ENCODE data around the gene PGP. TPM values are rescaled to one million over a fixed set of nuclear protein-coding genes. Genes with fewer than 3 reads are reported as not detected.
"Not testable (repeated sequence)": the region's sequence is repeated elsewhere in the genome, so short reads cannot be mapped to it uniquely, and the experiment has no call there.

PGP gene
- total RNA-seq, 1 donor from 2014 or later = 16.8 TPM

- peaks cover 4% of the 10 kb centered on the region for H3K27me3 Mint-ChIP-seq (ENCODE audit: low read depth)
- TF ChIP-seq, protein P1, sequence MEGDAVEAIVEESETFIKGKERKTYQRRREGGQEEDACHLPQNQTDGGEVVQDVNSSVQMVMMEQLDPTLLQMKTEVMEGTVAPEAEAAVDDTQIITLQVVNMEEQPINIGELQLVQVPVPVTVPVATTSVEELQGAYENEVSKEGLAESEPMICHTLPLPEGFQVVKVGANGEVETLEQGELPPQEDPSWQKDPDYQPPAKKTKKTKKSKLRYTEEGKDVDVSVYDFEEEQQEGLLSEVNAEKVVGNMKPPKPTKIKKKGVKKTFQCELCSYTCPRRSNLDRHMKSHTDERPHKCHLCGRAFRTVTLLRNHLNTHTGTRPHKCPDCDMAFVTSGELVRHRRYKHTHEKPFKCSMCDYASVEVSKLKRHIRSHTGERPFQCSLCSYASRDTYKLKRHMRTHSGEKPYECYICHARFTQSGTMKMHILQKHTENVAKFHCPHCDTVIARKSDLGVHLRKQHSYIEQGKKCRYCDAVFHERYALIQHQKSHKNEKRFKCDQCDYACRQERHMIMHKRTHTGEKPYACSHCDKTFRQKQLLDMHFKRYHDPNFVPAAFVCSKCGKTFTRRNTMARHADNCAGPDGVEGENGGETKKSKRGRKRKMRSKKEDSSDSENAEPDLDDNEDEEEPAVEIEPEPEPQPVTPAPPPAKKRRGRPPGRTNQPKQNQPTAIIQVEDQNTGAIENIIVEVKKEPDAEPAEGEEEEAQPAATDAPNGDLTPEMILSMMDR (IDR thresholded peaks at IDR 0.05; ENCODE audit: unreplicated experiment) = no peak
- H3K9me3 Mint-ChIP-seq = no peaks in the 10 kb centered on the region
- H3K4me1 Mint-ChIP-seq = no peaks in the 10 kb centered on the region
- no peak for DNase-seq (ENCODE audit: low spot score in 2 of 2, unreplicated experiment in 2 of 2)
- H3K27ac Mint-ChIP-seq = no peak overlapping the region
- no peak overlapping the region for H3K4me3 Mint-ChIP-seq
- peaks cover 14% of the 10 kb centered on the region for H3K36me3 Mint-ChIP-seq
These were observed 29.7 kb upstream of the PGP start for GRCh38 chr16:2244301-2244700.

- Mint-ChIP-seq H3K36me3 (peaks cover 14% of the 10 kb centered on the region), H3K9me3 (no peaks in the 10 kb centered on the region), H3K4me3 (no peak overlapping the region), H3K27me3 (ENCODE audit: low read depth) (peaks cover 5% of the 10 kb centered on the region), H3K4me1 (no peaks in the 10 kb centered on the region), H3K27ac (no peak overlapping the region)
- no peak for DNase-seq (ENCODE audit: low spot score in 2 of 2, unreplicated experiment in 2 of 2)
- TF ChIP-seq, protein P1 (IDR thresholded peaks at IDR 0.05; ENCODE audit: unreplicated experiment) = no peak
These were observed 29.1 kb upstream of the PGP start for GRCh38 chr16:2243781-2244180.

DNA sequence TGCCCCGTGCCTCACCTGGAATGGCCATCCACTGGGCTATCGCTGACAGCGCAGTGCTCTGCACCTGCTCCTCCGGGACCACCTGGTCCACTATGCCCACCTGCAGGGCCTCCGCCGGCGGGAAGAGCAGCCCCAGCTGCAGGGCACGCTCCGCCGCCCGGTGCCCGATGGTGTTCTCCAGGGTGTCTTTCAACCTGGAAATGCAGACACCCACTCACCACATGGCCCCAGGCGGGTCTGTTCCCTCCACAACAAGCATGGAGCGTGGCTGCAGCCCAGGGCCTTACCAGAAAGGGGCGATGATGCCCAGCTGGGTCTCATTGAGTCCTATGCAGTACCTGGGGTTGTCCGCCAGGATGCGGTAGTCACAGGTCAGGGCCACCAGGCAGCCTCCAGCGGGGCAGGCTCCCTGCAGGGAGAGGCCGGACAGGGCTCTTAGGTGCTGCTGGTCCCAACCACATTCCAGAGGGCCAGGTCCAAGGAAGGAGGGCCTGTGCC is 28.4 kb upstream of the PGP start:
- no peaks in the 10 kb centered on the region for H3K9me3 Mint-ChIP-seq
- TF ChIP-seq, protein P1 (IDR thresholded peaks at IDR 0.05; ENCODE audit: unreplicated experiment) = no peak
- DNase-seq (ENCODE audit: low spot score in 2 of 2, unreplicated experiment in 2 of 2) = no peak
- peaks cover 12% of the 10 kb centered on the region for H3K27me3 Mint-ChIP-seq (ENCODE audit: low read depth)
- no peaks in the 10 kb centered on the region for H3K4me1 Mint-ChIP-seq
- H3K4me3 Mint-ChIP-seq = no peak overlapping the region
- no peak overlapping the region for H3K27ac Mint-ChIP-seq
- H3K36me3 Mint-ChIP-seq = peaks cover 14% of the 10 kb centered on the region

GRCh38 chr16:2242598-2242997 is 28.0 kb upstream of the PGP start:
- no peak for DNase-seq (ENCODE audit: low spot score in 2 of 2, unreplicated experiment in 2 of 2)

DNA sequence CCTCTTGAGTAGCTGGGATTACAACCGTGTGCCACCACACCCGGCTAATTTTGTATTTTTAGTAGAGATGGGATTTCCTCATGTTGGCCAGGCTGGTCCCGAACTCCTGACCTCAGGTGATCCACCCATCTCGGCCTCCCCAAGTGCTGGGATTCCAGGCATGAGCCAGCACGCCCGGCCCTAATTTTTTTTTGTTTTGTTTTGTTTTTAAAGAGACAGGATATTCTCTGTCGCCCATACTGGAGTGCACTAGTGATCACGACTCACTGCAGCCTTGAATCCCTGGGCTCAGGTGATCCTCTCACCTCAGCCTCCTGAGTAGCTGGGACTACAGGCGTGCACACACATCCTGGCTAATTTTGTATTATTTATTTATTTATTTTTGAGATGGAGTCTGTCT is 25.7 kb upstream of the PGP start:
- not testable (repeated sequence) for H3K27ac Mint-ChIP-seq; H3K9me3 Mint-ChIP-seq; H3K4me3 Mint-ChIP-seq; DNase-seq (ENCODE audit: low spot score in 2 of 2, unreplicated experiment in 2 of 2); H3K4me1 Mint-ChIP-seq
- H3K36me3 Mint-ChIP-seq = peaks cover 13% of the 10 kb centered on the region
- H3K27me3 Mint-ChIP-seq (ENCODE audit: low read depth) = peaks cover 36% of the 10 kb centered on the region

More at GRCh38 chr16:2242598-2242997, 28.0 kb upstream of the PGP start:
- peaks cover 14% of the 10 kb centered on the region for H3K36me3 Mint-ChIP-seq
- H3K27me3 Mint-ChIP-seq (ENCODE audit: low read depth) = peaks cover 15% of the 10 kb centered on the region
- no peaks in the 10 kb centered on the region for H3K9me3 Mint-ChIP-seq
- H3K4me1 Mint-ChIP-seq = peaks cover 2% of the 10 kb centered on the region
- no peak overlapping the region for H3K4me3 Mint-ChIP-seq
- H3K27ac Mint-ChIP-seq = no peak overlapping the region
- TF ChIP-seq, protein P1 (IDR thresholded peaks at IDR 0.05; ENCODE audit: unreplicated experiment) = no peak

- TF ChIP-seq, protein P1 (IDR thresholded peaks at IDR 0.05; ENCODE audit: unreplicated experiment) = no peak
These were observed 24.4 kb upstream of the PGP start for GRCh38 chr16:2238838-2239675.

More at GRCh38 chr16:2238838-2239675, 24.4 kb upstream of the PGP start:
- no peak for DNase-seq (ENCODE audit: low spot score in 2 of 2, unreplicated experiment in 2 of 2)
- H3K9me3 Mint-ChIP-seq = no peaks in the 10 kb centered on the region
- H3K4me3 Mint-ChIP-seq = no peak overlapping the region
- peaks cover 44% of the 10 kb centered on the region for H3K27me3 Mint-ChIP-seq (ENCODE audit: low read depth)
- H3K27ac Mint-ChIP-seq = no peak overlapping the region
- H3K4me1 Mint-ChIP-seq = peaks cover 2% of the 10 kb centered on the region
- peaks cover 18% of the 10 kb centered on the region for H3K36me3 Mint-ChIP-seq

Measured in mesothelial cell of epicardium (in vitro differentiated cells).